ENCODE measurements around the gene CRYAB.

Gene CRYAB

GRCh38 chr11:111911563-111912401 lies at the start of gene CRYAB:
CRYAB (minus strand) TSS chr11:111911770; CDS start chr11:111911724, 46 bp downstream.
- no peak for FAIRE-seq

DNA sequence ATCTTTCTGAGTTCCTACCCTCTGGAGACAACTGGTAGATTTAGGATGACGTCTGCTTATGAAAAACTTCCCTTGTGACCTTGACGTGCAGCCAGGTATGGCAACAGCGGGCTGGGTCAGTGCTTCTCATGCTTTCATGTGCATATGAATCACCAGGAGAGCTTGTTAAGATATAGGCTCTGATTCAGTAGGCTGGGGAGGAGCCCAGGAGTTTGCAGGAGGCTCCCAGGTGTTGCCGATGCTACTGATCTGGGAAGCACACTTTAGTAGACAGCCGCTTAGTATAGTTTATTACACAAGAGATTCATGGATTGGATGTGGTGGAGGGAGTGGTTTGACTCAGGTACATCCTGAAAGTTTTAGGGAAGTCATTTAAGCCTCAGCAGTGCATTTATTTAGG lies 49.3 kb upstream of the CRYAB start:
- FAIRE-seq = no peak

- FAIRE-seq = no peak
These were observed 46.3 kb upstream of the CRYAB start for GRCh38 chr11:111957663-111958444.

DNA sequence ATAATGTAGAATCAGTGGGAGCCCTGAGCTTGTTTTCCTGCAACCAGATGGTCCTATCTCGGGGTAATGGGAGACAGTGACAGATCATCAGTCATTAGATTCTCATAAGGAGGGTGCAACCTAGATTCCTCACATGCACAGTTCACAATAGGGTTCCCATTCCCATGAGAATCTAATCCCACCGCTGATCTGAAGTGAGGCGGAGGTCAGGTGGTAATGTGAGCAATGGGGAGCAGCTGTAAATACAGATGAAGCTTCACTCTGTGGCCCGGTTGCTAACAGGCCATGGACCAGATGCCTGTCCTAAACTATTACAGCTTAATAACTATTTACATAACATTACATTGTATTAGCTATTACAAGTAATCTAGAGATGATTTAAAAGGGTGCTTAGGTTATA lies 42.6 kb upstream of the CRYAB start:
- FAIRE-seq = no peak

GRCh38 chr11:111951565-111951964 lies 40.0 kb upstream of the CRYAB start:
- no peak for FAIRE-seq

DNA sequence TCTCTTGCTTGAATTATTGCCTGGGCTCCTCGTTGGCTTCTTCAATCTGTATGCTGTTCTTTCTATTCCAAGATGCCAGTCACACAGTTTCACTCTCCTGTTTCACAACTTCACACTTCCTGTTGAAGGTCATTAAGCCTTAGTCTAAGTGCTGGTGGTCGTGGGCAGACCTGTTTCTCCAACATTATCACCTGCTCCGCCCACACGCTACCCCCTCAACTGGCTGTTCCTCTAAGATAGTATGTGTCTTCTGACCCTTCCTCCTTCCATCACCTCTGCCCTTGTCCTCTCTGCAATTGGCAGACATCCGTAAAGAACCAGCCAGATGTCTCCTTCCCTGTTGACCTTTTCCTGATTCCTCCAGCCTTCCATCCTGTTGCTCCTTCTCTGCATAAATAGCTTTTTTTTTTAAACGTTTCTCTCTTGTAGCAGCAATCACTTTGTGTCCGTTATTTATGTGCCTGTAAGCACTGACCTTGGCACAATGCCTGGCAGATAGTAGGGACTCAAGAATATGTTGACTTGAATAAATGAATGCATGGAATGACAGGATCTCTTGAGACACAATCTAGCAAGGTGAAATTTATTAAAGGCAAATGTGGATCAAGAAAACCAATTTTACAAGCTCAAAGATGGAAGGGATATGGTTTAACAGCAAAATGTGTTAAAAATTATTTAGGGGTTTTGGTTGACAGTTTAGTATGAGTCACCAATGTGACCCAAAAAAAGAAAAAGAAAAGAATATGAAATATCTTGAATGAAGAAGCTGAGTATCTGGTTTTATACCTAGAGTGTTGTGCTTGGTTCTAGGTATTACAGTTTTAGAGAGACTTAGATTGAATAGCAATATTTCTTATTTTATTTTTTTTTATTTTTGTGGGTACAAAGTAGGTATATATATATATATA lies 38.2 kb upstream of the CRYAB start:
- FAIRE-seq = no peak

DNA sequence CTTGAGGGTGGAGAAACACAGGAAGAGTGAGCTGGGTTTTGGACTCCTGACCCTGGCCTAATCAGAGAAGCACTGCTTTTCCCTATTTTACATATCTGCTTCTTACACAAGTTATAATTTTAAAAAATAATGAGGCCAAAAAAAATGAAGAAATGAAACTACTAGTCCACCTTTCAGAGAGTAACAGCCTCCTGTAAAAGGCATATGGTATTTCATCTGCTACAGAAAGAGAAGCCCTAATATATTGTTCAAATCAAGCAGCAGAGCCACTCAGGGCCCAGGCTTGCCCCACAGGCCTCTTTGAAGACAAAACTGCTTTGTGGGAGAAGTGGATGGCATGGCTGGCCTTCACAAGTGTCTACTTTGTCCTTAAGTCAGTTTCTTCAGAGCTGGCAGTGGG lies 35.6 kb upstream of the CRYAB start:
- FAIRE-seq = no peak

DNA sequence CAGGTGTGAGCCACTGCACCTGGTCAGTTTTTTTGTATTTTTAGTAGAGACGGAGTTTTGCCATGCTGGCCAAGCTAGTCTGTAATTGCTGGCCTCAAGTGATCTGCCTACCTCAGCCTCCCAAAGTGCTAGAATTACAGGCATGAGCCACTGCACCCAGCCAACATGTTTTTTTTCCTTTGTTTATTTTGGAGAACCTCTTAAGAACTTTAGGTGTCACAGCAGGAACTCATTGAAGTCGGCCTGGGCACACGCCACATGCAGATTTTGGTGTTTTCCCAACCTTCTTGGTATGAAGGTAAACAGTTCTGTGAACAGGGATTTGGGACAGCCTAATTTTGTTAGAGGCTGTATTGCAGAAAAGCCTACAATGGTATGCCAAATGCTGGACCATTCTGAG lies 34.9 kb upstream of the CRYAB start:
- no peak for FAIRE-seq

DNA sequence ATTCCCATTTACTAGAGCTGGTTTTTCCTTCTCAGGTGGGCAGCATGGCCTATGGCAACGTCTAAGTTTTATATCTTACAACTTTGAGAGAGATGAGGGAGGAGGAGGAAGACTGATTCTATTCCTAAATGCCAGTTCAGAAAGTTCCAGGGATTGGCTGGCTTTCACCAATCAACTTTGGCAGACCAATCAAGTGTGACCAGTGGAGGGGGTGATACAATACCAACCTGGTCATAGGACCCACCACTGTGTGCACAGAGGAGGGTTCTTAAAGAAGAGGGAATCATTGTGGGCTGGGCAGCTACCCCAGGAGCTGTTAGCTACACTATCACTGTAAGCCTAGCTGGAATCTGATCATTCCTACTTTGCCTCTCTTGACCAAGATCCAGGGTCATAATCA lies 33.6 kb upstream of the CRYAB start:
- FAIRE-seq = no peak

DNA sequence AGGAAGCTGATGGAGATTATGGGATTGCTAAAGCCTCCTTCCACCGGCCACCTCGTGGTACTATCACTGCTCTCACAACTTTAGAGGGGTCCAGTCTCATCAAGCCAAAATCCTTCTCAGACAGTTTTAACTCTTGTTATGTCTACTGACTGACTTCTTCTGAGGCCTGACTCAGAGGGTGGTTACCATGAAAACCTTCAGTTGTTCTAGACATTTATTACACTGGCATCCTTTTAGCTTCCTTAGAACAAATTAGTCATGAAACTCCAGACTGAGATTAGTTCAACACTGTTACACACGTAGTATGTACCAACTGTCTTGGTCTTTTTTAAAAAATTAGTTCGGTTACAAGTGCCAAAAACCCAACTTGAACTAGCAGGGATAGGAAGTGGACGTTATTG lies 33.1 kb upstream of the CRYAB start:
- no peak for FAIRE-seq

- no peak for FAIRE-seq
These were observed 32.6 kb upstream of the CRYAB start for GRCh38 chr11:111944139-111944538.

- no peak for FAIRE-seq
These were observed 31.3 kb upstream of the CRYAB start for GRCh38 chr11:111942829-111943228.

GRCh38 chr11:111941963-111942362 lies 30.4 kb upstream of the CRYAB start:
- no peak for FAIRE-seq

DNA sequence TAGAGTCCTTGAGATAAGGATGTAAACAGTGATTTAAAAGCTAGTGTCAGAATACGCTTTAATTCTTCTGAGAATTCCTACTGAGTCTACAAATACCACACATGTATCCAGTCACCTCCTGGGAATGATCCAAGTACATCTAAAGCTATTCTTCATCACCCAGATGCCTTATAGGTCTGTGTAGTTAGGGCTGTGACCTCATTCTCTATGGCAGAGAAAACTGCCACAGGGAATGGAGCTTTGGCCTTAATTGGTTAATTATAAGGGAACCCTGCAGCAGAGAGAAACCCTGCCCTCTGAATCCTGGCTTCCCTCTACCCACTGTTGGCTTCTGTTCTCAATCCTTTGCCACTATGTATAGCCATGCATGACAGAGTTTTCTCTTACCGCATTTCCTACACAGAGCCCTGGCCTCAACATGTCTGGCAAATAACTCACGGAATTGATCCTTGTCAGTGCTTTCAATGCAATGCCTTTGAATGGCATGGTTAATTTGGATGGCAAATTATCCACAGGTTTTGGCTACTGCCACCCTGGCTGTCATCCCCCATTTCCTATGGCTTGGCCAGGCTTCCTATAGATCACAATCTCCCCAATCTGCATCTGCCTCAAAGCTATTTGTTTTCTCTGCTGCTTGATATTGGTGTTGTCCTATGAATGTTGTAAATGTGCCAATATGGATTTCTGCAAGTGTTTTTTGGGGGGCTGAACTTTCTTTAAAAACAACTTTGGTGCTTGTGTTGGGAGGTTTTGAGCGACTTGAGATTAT lies 28.4 kb upstream of the CRYAB start:
- no peak for FAIRE-seq

- no peak for FAIRE-seq
These were observed 27.2 kb upstream of the CRYAB start for GRCh38 chr11:111938687-111939160.

DNA sequence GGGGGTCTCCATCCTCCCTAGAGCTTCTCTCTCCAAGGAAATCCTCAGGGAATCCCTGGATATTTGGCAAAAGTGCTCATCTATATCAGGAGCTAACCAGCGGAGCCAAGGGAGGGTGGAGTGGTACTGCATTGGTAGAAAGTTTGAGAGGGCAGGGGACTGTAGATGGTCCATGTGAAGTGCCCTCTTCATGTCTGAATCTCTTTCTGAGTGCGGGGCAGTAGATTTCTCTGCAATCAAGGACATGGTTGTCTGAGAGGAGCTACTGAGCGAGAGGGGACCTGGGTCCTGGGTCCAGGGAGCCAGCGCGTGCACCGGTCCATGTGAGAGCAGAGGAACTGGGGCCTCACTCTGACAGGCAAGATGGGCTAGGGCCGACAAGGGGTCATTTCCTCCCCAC lies 26.3 kb upstream of the CRYAB start:
- no peak for FAIRE-seq

DNA sequence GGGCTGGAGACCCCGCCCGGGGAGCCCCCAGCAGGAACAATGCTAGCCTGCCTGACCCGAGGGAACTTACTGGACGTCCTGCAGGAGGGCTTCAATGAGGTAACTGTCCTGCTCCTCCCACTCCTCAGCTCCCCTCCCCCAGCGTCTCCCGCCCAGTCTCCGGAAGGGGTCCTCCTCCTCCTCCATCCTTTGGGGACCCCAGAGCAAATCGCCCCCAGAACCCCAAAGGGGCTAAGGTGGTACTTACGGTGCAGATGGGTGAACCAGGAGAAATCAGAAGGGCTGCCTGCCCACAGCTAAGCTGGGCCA lies 25.8 kb upstream of the CRYAB start:
- FAIRE-seq = no peak

- FAIRE-seq = no peak
These were observed 24.5 kb upstream of the CRYAB start for GRCh38 chr11:111936040-111936540.

- FAIRE-seq = no peak
These were observed 23.9 kb upstream of the CRYAB start for GRCh38 chr11:111935317-111936039.

GRCh38 chr11:111934306-111934705 lies 22.7 kb upstream of the CRYAB start:
- no peak for FAIRE-seq

GRCh38 chr11:111933872-111934271 lies 22.3 kb upstream of the CRYAB start:
- no peak for FAIRE-seq

Measured in A204.1 (cell line).